H1 (cell line): ENCODE results near the gene THYN1. TPM values are rescaled to one million over a fixed set of nuclear protein-coding genes. Genes with fewer than 3 reads are reported as not detected.

Experiments
- BRCA1 ChIP-seq: IDR thresholded peaks from 2 replicates; pipeline ENCODE4 v1.6.1; 2012; ENCODE audit warnings: low read depth, low read length, improper control_type of control experiment
- CBX5 ChIP-seq: fragments of 300-800, 300-1000 bp; sonication (generic); IDR thresholded peaks from 2 replicates; pipeline ENCODE4 v1.7.1; 2016; ENCODE audit warnings: antibody characterized with exemption, low read length, low read depth
- CHD7 ChIP-seq: fragments of 300-600 bp; sonication (generic); IDR thresholded peaks from 2 replicates; pipeline ENCODE4 v1.7.1; 2012; ENCODE audit warnings: low read length, moderate library complexity, mild to moderate bottlenecking, inconsistent platforms; ENCODE audit not compliant: insufficient replicate concordance
- CTCF ChIP-seq, 3 experiments: IDR thresholded peaks; 1 replicate in 2 of 3; 2 replicates in 1 of 3; pipeline versions ENCODE4 v1.5.1 to v1.6.1; 2011; ENCODE audit warnings: low read length in 3 of 3, mild to moderate bottlenecking in 3 of 3, inconsistent platforms in 2 of 3, low read depth in 1 of 3, moderate library complexity in 1 of 3; ENCODE audit not compliant: insufficient read depth in 1 of 3; ENCODE audit errors: control extremely low read depth in 1 of 3
- TBP ChIP-seq: IDR thresholded peaks from 2 replicates; pipeline ENCODE4 v1.6.1; 2011; ENCODE audit warnings: low read depth, low read length, improper control_type of control experiment
- polyA plus RNA-seq, 7 experiments: library from polyadenylated mRNA; depleted of rRNA in 3 of 7; stranded (reverse) in 5 of 7; unstranded in 2 of 7; fragments of >200 nt in 5 of 7; fragments of 200-250 nt in 2 of 7; gene quantifications; 1 replicate in 5 of 7; 2 replicates in 1 of 7; 4 replicates in 1 of 7; pipeline versions ENCODE4 v1.2.1 to v1.2.3, GENCODE V29; 2011 to 2013; ENCODE audit warnings: missing spikeins in 2 of 7, mixed read lengths in 2 of 7
- total RNA-seq: library from RNA; stranded (reverse); fragmentation: NEBNext Ultra II Directional; extraction: Animal tissue kit (Norgen Biotek cat#: 25700); gene quantifications from 2 replicates; pipeline ENCODE4 v1.2.1, GENCODE V29; 2021

THYN1 gene
- total and polyA plus RNA-seq, 2 of the 8 experiments (the other 6 are each of a cell fraction or from before 2014, with no cell fraction given), result 77.3 to 95.1 TPM

- TF ChIP-seq CHD7, result no peak
- TF ChIP-seq CBX5, result no peak
- TF ChIP-seq BRCA1, result no peak
- no peak for TF ChIP-seq TBP
- TF ChIP-seq CTCF (IDR thresholded peaks at IDR 0.05; ENCODE audit: control extremely low read depth in 1 of 3, insufficient read depth in 1 of 3, low read depth in 1 of 3, low read length in 3 of 3), result no peak
These were observed 12.6 kb downstream of the THYN1 start (continued) for GRCh38 chr11:134240592-134240991.
